Adrenal gland (tissue), 5 donors: ENCODE measurements around the gene DIAPH2.

ENCODE experiments used
- POLR2A ChIP-seq, 2 donors: fragments of 450-650 bp; IDR thresholded peaks; one replicate each; pipeline ENCODE4 v1.6.1; 2017; ENCODE audit warnings: antibody characterized with exemption in 2 of 2, mild to moderate bottlenecking in 2 of 2, moderate library complexity in 1 of 2
- TF ChIP-seq, protein P1 (sequence below), 6 experiments: fragments of 450-650 bp in 4 of 6; fragments of 200-600 bp in 2 of 6; sonication (generic) in 1 of 6; IDR thresholded peaks; 1 replicate in 5 of 6; 2 replicates in 1 of 6; pipeline versions ENCODE4 v1.5.1 to v1.8.0; 2016 to 2021; ENCODE audit warnings: antibody characterized with exemption in 6 of 6, mild to moderate bottlenecking in 2 of 6, moderate library complexity in 1 of 6
- donor health status: DM: no; HTN: no; CAD: no.

DNA sequence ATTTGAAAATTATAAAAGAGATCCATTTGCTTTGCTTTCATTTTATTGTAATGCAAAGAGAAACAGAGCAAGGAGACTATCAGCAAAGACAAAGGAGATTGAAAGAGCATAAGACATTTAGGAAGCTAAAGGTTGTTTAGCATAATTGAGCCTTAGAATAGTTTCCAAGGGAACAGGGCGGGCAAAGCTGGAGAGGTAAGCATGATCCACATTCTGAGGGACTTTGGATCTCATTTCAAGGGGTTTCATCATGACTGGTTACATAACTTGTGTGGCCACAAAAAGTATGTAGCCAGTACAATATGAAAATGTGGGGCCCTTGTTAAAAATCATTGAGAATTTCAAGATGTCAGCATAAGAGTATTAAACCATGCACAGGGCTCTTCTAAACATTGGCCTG lies 605.6 kb downstream of the DIAPH2 start:
- TF ChIP-seq, protein P1, sequence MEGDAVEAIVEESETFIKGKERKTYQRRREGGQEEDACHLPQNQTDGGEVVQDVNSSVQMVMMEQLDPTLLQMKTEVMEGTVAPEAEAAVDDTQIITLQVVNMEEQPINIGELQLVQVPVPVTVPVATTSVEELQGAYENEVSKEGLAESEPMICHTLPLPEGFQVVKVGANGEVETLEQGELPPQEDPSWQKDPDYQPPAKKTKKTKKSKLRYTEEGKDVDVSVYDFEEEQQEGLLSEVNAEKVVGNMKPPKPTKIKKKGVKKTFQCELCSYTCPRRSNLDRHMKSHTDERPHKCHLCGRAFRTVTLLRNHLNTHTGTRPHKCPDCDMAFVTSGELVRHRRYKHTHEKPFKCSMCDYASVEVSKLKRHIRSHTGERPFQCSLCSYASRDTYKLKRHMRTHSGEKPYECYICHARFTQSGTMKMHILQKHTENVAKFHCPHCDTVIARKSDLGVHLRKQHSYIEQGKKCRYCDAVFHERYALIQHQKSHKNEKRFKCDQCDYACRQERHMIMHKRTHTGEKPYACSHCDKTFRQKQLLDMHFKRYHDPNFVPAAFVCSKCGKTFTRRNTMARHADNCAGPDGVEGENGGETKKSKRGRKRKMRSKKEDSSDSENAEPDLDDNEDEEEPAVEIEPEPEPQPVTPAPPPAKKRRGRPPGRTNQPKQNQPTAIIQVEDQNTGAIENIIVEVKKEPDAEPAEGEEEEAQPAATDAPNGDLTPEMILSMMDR (IDR thresholded peaks at IDR 0.05): no peak
- no peak for TF ChIP-seq POLR2A (IDR thresholded peaks at IDR 0.05)
